OCI-LY7 (cell line): ENCODE data around the gene IL6R. TPM values are rescaled to one million over a fixed set of nuclear protein-coding genes. Genes with fewer than 3 reads are reported as not detected.

Experiments
- BruUV-seq: library from RNA; stranded (reverse); fragments of 400-500 nt; replicated peaks from 2 replicates; lab custom pipeline; 2021; lab: Mats Ljungman, UMichigan
- CTCF ChIA-PET: fragments of 300-600 bp; sonication (Branson Sonifier 250); formaldehyde crosslinking; loops from one replicate; lab custom pipeline; 2022; ENCODE audit warnings: antibody characterized with exemption; ENCODE audit not compliant: unreplicated experiment; lab: Charles Lee
- POLR2A ChIA-PET: fragments of 300-600 bp; sonication (Branson Sonifier 250); formaldehyde crosslinking; loops from one replicate; lab custom pipeline; 2022; ENCODE audit warnings: antibody characterized with exemption; lab: Charles Lee
- DNase-seq: peaks from one replicate; pipeline ENCODE4 v3.0.0-alpha.2; 2015; ENCODE audit warnings: low spot score
- H2AFZ ChIP-seq: fragments of 200-600 bp; sonication (generic), shearing (Covaris generic); 2 replicates; pipeline ENCODE4 v1.6.1; 2014; ENCODE audit warnings: mild to moderate bottlenecking, antibody characterized with exemption, low read length, moderate library complexity
- H3K27ac ChIP-seq: fragments of 200-600 bp; sonication (generic); 2 replicates; pipeline ENCODE4 v1.5.1; 2014; ENCODE audit warnings: mixed run types, low read depth, mild to moderate bottlenecking, moderate library complexity, low read length, inconsistent platforms; ENCODE audit not compliant: poor library complexity, severe bottlenecking
- H3K36me3 ChIP-seq: fragments of 200-600 bp; sonication (generic); 2 replicates; pipeline ENCODE4 v1.6.1; 2014; ENCODE audit warnings: mild to moderate bottlenecking, antibody characterized with exemption, low read length, moderate library complexity, mixed read lengths; ENCODE audit not compliant: insufficient read depth
- H3K4me1 ChIP-seq: fragments of 200-600 bp; sonication (generic); 2 replicates; pipeline ENCODE4 v1.5.1; 2014; ENCODE audit warnings: mild to moderate bottlenecking, low read length; ENCODE audit not compliant: insufficient read depth, poor library complexity, severe bottlenecking
- H3K4me2 ChIP-seq: fragments of 200-600 bp; sonication (generic); 2 replicates; pipeline ENCODE4 v1.6.1; 2014; ENCODE audit warnings: mild to moderate bottlenecking, low read length
- H3K4me3 ChIP-seq: fragments of 200-600 bp; sonication (generic); 2 replicates; pipeline ENCODE4 v1.5.1; 2014; ENCODE audit warnings: mild to moderate bottlenecking, low read depth, low read length; ENCODE audit not compliant: poor library complexity, severe bottlenecking
- H3K79me2 ChIP-seq: fragments of 200-600 bp; sonication (generic); 2 replicates; pipeline ENCODE4 v1.6.1; 2016; ENCODE audit warnings: low read depth, mild to moderate bottlenecking, low read length, moderate library complexity, mixed read lengths; ENCODE audit not compliant: insufficient read depth
- H3K9me2 ChIP-seq: fragments of 200-600 bp; sonication (generic); 2 replicates; pipeline ENCODE4 v1.6.1; 2016; ENCODE audit warnings: mild to moderate bottlenecking, low read length, mixed read lengths; ENCODE audit not compliant: insufficient read depth
- H3K9me3 ChIP-seq: fragments of 200-600 bp; sonication (generic); 2 replicates; pipeline ENCODE4 v1.6.1; 2014; ENCODE audit warnings: mild to moderate bottlenecking, mixed run types, low read length, mixed read lengths
- H4K20me1 ChIP-seq: fragments of 200-600 bp; sonication (generic); 2 replicates; pipeline ENCODE4 v1.6.1; 2014; ENCODE audit warnings: mild to moderate bottlenecking, antibody characterized with exemption, low read length, moderate library complexity, mixed read lengths; ENCODE audit not compliant: insufficient read depth
- CTCF ChIP-seq: fragments of 200-600 bp; sonication (generic); conservative IDR thresholded peaks from 2 replicates; pipeline ENCODE4 v1.5.1; 2014; ENCODE audit warnings: mild to moderate bottlenecking, antibody characterized with exemption, low read length, moderate library complexity, mixed read lengths
- EZH2phosphoT487 ChIP-seq: fragments of 200-600 bp; sonication (generic); IDR thresholded peaks from 2 replicates; pipeline ENCODE4 v1.6.1; 2018; ENCODE audit warnings: low read depth, borderline replicate concordance, mild to moderate bottlenecking, mixed run types, antibody characterized with exemption, low read length, moderate library complexity, mixed read lengths
- intact Hi-C: fragments of 100-400 bp; cut with micrococcal nuclease; formaldehyde crosslinking; loops from one replicate; pipeline ENCODE4 v1.10.0; 2022; ENCODE audit not compliant: unreplicated experiment
- total RNA-seq, 2 experiments: library from RNA; depleted of rRNA in 1 of 2; stranded (reverse); fragments of >200 nt in 1 of 2; shearing (Covaris generic) in 1 of 2; gene quantifications; 2 replicates each; pipeline ENCODE4 v1.2.3, GENCODE V29; 2014 to 2022

IL6R gene
- total RNA-seq, 2 experiments from 2014 or later = not detected

DNA sequence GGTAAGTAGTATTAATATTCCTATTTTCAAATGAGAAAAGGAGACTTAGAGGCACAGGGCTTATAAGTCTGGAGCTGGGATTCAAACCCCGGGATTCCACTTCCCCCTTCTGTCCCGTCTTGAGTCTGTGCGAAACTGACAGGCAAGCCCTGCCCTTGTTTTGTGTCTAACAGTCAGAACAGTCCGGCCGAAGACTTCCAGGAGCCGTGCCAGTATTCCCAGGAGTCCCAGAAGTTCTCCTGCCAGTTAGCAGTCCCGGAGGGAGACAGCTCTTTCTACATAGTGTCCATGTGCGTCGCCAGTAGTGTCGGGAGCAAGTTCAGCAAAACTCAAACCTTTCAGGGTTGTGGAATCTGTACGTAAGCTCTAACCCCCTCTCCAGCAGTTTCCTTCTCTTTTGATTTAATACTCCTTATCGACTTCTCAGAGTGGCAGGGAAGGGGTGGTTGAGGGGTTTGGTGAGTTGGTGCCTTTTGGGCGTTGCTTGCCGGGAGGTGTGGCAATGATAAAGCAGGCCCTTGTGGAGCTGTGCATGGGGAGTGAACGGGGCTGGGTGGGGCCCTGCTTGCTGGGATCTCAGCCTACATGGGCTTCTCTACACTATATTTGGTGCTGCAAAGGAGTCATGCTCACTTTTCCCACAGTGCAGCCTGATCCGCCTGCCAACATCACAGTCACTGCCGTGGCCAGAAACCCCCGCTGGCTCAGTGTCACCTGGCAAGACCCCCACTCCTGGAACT lies 29.4 kb downstream of the IL6R start:
- Histone ChIP-seq H4K20me1 (no peaks in the 10 kb centered on the region), H3K9me2 (no peaks in the 10 kb centered on the region), H3K36me3 (no peaks in the 10 kb centered on the region), H3K4me3 (no peak overlapping the region), H2AFZ (no peak overlapping the region), H3K4me1 (no peaks in the 10 kb centered on the region), H3K9me3 (no peaks in the 10 kb centered on the region), H3K27ac (no peak overlapping the region), H3K79me2 (no peaks in the 10 kb centered on the region), H3K4me2 (no peak overlapping the region)
- DNase-seq = no peak
- ChIA-PET CTCF (no interaction called here), POLR2A (interaction anchor here (1.0 kb wide), 1 partner anchor 33 kb away, joined by 4 read pairs; no protein-coding TSS in a partner anchor)
- TF ChIP-seq EZH2phosphoT487 (no peak), CTCF (no peak)
- intact Hi-C loops = no loop called here
- BruUV-seq = no TSS peak

- no peak for DNase-seq
- H3K79me2 ChIP-seq = no peaks in the 10 kb centered on the region
- no peaks in the 10 kb centered on the region for H4K20me1 ChIP-seq
- CTCF ChIA-PET = no interaction called here
- H3K4me1 ChIP-seq = no peaks in the 10 kb centered on the region
- no peak overlapping the region for H2AFZ ChIP-seq
- H3K9me3 ChIP-seq = no peaks in the 10 kb centered on the region
- BruUV-seq = no TSS peak
- no peaks in the 10 kb centered on the region for H3K9me2 ChIP-seq
- TF ChIP-seq EZH2phosphoT487 (no peak), CTCF (no peak)
- H3K4me2 ChIP-seq = no peak overlapping the region
- intact Hi-C loops = no loop called here
- H3K27ac ChIP-seq = no peak overlapping the region
- H3K36me3 ChIP-seq = no peaks in the 10 kb centered on the region
- no peak overlapping the region for H3K4me3 ChIP-seq
- POLR2A ChIA-PET = interaction anchor here (0.7 to 1.0 kb wide), 2 partner anchors 9 to 32 kb away, joined by 3 to 4 read pairs; no protein-coding TSS in a partner anchor
These were observed 30.6 kb downstream of the IL6R start for GRCh38 chr1:154435599-154436200.

GRCh38 chr1:154436433-154436832 lies 31.3 kb downstream of the IL6R start:
- Histone ChIP-seq H3K9me2 (no peaks in the 10 kb centered on the region), H3K4me2 (no peak overlapping the region), H3K9me3 (no peaks in the 10 kb centered on the region), H3K36me3 (no peaks in the 10 kb centered on the region), H3K4me3 (no peak overlapping the region), H3K79me2 (no peaks in the 10 kb centered on the region), H2AFZ (no peak overlapping the region), H3K4me1 (no peaks in the 10 kb centered on the region), H3K27ac (no peak overlapping the region), H4K20me1 (no peaks in the 10 kb centered on the region)
- ChIA-PET POLR2A (no interaction called here), CTCF (no interaction called here)
- TF ChIP-seq EZH2phosphoT487 (no peak), CTCF (no peak)
- no peak for DNase-seq
- intact Hi-C loops = no loop called here
- no TSS peak for BruUV-seq
